HG03196 (cell line): ENCODE data around the gene PCMTD2.

Experiments used
- ATAC-seq: cut with Tn5 transposase; IDR thresholded peaks from one replicate; pipeline ENCODE4 v1.9.1; 2021; ENCODE audit not compliant: unreplicated experiment

The PCMTD2 gene

DNA sequence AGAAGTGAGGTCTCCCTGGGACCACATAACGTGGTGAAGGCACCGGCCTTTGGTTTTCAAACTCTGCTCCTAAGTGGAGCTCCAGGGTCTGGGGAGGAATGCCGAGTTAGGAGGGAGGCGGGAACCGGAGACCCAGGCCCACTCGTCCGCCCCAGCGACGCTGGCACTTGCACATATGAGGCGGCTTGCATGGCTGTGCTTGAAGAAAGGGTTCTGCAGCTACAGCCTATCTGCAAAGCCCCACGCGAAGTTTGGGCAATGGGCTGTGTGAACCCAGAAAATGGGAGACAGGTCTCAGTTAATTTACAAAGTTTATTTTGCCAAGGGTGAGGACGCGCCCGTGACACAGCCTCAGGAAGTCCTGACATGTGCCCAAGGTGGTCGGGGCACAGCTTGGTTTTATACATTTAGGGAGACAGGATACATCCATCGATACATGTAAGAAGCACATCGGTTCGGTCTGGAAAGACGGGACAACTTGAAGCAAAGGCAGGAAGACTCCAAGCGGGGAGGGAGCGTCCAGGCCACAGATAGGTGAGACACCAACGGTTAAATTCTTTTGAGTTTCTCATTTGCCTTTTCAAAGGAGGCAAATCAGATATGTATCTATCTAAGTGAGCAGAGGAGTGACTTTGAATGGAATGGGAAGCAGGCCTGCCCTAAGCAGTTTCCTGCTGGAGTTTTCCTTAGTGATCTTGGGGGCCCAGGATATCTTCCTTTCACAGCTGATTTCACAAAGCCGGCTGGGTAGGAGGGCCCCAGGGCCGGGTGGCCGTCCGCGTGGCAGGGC lies 782 bp upstream of the PCMTD2 start:
- ATAC-seq, result no peak

DNA sequence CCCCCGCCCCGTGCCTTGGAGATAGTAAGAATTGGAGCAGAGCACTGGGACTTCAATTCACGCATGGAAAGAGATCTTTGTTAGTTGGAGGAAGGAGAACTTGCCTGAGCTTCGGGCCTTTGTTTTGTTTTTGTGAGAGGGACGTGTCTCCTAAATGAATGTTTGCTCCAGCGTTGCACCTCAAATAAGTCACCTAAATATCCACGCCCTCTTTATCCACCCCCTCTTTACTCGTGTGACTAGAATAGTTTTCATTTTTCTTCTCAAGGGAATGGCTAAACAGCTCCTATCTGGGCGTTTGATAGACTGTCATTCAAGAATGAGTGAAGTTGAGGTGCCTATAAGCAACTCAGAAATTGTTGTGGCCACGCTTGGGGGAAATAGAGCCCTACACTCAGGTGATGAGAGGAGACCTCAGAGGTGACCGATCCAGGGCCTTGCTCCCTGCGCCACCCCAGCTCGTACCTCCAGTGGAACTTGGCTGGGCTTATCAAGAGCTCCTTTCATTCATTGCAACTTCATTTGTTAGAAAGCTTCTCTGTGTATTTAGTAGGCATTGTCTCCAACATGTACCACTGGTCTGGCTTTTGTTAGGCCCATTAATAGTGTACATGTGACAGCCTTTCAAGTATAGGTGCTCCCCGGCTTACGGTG lies 861 bp downstream of the PCMTD2 start:
- no peak for ATAC-seq

DNA sequence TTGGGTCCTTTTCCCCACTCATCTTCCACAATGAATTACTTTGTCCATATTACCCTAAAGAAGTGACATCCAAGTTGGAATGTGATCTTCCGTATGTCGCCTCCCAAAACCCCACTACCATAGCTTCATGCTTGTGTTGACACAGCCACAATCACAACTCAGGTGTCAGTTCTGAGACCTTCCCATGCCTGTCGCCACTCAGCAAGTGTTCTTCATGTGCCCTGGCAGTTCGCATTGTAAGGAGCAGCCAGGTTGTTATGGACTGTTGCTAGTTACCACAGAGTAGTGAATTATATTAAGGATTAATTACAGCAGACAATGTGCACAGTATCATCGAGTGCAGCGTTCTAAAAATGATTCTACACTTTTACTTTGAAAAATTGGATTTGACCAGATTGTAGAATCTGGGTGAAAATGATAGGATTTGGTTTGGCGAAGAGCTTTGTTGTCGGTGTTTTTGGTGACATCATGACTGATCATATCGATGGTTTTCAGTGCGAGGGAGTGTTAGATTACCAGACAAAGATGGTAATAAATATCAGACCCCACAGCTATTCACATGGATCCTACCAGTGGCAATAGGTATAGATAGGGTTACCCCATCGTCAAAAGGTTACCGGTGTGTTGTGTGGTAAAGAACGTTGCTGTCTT lies 1.7 kb downstream of the PCMTD2 start:
- no peak for ATAC-seq

DNA sequence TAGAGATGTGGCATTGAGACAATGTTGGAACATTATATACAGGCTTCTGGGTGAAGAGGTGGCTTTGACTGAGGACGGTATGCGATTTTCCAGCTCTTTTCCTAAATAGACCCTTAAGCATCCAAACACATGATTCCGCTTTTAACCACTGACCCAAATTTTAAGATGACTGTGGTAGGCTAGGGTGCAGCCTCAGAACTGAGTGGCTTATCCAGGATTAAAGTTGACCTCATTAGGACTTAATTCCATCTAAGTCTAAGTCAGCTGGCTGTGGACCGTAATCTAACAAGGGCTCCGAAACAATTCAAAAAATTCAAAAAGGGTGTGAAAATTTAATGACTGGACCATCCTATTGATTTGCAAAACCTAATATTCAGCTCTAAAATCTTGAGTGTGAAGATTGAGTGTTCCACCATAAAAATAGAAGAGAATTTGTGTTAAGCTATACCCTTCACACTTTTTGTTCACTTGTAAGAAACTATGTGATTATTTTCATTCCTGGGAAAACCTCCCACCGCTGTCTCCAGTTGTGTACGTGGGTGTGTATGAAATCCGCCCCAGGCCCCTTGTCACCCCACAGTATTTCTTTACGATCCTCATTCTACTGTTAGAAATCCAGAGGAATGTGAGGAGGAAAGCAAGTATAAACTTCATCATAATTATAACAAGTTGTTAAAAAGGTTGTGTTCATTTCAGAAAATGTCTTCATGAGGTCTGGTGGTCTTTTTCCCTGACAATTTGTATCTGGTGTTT lies 2.7 kb downstream of the PCMTD2 start:
- no peak for ATAC-seq

DNA sequence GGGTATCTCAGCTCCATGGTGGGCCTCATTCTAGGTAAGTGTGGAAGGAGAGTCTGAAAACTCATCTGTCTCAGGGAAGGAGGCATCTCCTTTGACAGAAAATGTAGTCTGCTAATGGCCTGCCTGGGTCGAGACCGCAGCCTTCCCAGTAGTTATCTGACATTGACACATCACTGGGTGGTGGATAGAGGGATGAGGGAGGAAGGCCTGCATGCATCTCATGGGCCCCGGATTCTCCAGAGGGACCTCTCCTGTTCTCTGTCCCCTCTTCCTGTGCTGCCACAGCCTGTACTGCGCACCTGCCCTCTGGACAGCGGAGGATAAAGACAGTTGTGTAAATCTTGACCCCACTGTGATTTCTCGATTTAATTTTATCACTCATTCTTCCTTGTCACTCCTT lies 4.7 kb downstream of the PCMTD2 start:
- ATAC-seq, result no peak

DNA sequence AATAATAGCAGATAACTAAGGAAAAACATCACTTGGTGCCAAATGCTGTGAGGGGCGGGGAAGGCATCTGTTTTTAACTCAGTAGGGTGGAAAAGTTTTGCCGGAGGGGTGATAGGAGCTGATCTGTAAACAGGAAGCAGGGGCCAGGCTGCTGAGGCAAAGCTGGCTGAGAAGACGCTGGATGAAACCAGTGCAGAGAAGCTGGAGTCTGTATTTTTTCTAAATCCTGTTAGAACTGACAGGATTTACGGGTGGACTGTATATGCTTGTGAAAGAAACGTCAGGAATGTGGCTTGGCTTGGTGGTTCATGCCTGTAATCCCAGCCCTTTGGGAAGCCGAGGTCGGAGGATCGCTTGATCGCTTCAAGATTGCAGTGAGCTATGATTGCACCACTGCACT lies 5.6 kb downstream of the PCMTD2 start:
- ATAC-seq, result no peak

DNA sequence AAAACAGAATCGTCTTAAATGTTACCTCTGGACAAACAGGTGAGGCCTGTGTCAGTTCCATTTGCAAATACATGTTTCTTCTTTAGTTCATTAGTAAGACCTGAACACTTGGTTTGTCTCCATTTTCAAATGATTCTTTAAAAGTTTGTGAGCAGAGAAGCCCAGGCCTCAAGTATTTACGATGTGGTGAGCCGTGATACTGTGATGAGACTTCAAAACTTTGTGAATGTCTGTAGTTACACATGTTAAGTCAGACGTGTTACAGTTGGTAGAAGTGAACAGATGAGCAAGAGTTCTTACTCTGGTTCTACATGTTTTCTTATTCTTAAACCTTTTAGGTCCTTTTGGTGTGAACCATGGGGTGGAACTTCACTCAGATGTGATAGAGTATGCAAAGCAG lies 8.5 kb downstream of the PCMTD2 start:
- no peak for ATAC-seq

DNA sequence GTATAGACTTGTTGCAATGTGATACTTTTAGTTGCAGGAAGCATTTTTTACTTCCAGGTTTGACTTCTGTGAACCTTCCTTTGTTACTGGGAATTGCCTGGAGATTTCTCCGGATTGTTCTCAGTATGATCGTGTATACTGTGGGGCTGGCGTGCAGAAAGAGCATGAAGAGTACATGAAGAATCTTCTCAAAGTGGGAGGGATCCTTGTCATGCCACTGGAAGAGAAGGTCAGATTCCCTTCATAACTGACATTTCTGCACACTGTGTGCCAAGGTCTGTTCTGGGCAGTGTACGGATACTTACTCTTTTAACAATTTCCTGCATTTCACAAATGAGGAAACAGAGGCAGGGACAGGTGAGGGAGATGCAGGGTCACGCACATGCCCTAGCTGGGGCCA lies 9.7 kb downstream of the PCMTD2 start:
- ATAC-seq, result no peak

DNA sequence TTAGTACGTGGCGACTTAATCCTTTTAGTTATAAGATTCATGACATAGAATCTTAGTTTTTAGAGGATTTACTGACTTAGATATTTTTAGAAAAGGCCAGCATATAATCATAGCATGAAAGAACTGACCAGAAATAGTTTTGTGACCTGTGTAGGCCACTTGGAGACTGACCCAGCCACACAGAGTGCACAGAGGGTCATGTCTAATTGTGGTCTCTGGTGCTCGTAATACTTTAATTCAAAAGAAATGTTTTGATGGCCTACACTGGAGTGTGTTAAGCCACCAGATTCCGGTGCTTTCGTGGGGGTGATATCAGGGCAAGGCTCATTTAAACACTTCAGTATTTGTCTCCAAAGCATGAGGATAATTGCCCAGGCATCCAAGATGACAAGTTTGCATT lies 11.4 kb downstream of the PCMTD2 start:
- ATAC-seq, result no peak

DNA sequence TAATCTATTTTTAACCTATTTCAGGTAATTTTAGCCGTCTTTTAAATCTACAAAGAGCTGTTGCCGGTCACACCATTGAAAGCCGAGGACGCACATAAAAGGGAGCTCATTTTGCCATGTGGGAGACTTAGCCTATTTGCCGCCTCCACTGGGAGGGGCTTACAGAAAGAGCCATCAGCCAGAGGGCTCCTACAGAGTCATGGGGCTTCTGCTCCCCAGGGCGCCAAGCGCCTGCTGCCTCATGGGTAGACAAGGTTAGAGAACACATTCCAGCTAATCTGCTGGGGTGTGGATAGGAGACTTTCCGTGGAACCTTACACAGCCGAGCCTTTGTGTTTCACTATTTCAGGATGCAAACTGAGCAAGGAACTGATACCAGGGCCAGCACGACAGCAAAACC lies 12.6 kb downstream of the PCMTD2 start:
- ATAC-seq, result no peak

DNA sequence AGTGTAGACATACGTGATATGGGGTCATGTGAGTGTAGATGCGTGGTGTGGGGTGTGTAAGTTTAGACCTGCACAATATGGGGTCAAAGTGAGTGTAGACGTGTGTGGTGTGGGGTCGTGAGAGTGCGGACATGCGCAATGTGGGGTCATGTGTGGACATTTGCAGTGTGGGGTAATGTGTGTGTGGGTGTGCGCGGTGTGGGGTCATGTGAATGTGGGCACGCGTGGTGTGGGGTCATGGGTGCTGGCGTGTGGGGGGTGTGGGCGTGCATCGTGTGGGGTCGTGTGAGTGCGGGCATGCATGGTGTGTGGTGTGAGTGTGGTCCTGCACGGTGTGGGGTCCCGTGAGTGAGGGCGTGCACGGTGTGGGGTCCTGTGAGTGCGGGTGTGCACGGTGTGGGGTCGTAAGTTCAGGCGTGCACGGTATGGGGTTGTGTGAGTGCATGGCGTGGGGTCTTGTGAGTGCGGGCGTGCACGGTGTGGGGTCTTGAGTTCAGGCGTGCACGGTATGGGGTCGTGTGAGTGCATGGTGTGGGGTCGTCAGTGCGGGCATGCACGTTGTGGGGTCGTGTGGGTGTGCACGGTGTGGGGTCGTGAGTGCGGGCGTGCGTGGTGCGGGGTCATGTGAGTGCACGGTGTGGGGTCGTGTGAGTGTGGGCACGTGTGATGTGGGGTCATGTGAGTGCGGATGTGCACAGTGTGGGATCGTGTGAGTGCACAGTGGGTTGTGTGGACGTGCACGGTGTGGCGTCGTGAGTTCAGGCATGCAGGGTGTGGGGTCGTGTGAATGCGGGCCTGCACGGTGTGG lies 14.3 kb downstream of the PCMTD2 start:
- ATAC-seq, result no peak

DNA sequence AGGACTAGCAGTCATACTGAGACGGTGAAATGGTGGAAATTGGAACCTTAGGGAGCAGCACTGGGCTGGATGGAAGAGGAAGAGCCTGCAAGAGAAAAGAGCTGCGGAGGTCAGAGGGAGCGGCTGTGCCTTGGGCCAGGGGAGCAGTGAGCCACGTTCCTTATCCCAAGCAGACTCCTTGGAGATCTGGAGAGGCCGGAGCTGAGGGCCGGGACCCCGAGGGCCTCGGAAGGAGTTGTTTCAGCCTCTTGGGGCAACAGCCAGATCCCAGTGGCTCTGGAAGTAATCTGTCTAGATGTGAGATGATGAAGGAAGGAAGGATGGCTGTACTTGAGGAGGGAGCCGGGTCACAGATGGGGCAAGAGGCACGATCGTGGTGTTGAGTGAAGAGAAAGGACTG lies 16.1 kb downstream of the PCMTD2 start:
- ATAC-seq, result no peak

DNA sequence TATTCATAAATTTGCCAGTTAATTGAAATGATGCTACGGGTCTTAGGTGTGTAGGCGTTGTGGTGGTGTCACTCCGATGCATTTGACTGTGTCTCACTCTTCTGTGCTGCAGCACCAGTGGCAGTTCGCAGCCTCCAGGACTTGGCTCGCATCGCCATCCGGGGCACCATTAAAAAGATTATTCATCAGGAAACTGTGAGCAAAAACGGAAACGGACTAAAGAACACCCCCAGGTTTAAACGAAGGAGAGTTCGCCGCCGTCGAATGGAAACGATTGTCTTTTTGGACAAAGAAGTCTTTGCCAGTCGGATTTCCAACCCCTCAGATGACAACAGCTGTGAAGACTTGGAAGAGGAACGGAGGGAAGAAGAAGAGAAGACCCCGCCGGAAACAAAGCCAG lies 17.6 kb downstream of the PCMTD2 start:
- ATAC-seq, result no peak

DNA sequence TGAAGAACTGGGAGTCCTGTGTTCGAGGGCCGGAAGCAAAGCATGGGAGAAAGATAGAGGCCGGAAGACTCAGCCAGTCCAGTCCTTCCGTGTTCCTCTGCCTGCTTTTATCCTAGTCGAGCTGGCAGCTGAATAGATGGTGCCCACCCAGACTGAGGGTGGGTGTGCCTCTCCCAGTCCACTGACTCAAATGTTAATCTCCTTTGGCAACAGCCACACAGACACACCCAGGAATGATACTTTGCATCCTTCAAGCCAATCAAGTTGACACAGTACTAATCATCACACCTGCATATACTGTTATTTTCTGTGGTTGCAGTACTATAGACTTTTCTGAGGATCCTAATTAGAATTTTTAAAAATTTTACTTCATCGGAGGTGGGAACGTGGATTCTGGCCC lies 21.3 kb downstream of the PCMTD2 start:
- no peak for ATAC-seq

DNA sequence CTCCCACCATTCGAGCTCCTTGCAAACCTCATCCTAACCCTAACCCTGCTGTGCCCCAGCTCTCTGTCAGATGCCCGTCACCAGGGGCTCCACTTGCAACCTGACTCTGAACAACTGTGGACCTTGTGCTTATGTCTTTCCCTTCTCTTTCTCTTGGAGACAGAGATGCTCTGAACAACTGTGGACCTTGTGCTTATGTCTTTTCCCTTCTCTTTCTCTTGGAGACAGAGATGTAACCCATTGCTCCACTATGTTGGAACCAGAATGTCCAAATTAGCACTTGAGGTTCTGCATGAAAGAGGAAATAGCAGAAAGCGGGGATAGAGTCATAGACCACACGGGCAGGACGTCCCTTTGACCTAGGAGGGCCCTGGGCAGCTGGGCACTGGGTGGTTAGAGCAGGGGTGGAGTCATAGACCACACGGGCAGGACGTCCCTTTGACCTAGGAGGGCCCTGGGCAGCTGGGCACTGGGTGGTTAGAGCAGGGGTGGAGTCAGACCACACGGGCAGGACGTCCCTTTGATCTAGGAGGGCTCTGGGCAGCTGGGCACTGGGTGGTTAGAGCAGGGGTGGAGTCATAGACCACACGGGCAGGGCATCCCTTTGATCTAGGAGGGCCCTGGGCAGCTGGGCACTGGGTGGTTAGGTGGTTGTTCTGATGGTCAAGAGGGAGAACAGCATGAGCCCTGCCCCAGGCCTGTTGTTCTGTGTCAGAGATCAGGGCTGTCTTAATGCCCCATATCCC lies 22.2 kb downstream of the PCMTD2 start:
- ATAC-seq, result no peak

DNA sequence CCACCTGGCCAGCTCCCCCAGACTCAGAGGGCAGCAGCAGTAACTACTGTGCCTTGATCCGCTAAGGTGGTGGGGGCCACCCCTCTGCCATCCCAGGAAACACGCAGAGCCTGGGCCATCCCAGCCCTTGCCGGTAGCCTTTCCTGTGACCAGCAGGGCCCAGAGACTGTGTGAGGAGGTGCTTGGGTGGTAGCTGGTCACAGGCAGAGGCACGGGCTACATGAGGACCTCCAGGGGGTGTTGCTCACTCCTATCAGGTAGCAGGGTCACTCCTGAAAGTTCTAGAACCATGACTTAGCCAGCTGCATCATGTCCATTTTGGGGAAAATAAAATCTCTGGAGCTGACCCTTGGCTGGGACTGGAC lies 22.8 kb downstream of the PCMTD2 start:
- ATAC-seq, result no peak

DNA sequence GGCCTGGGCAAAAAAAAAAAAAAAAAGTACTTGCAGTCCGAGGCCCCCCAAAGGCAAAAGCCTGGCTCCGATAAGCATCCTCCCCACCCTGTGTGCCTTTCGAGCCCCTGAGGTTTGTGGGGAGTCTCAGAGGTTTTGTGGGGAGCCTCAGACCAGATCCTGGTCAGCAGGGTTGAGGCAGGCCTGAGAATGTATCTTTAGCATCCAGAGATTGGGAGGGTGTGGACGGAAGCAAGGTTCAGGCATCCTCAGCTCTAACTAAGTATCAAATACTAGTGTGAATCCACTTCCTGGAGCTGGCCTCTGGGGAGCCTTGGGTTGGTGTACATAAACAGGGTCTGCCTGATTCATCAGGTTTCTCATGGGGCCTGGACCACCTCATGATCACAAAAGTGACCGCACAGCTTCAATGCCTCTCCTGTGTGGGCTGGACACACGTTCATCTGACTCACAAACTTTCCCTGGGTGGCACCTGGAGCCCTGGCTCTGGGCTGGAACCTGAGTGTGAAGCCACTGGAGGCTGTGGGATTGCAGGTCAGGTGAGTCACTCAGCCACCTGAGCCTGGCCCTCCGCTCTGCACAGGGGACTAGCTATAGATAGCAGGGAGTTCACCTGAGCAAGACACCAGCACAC lies 24.4 kb downstream of the PCMTD2 start:
- no peak for ATAC-seq

DNA sequence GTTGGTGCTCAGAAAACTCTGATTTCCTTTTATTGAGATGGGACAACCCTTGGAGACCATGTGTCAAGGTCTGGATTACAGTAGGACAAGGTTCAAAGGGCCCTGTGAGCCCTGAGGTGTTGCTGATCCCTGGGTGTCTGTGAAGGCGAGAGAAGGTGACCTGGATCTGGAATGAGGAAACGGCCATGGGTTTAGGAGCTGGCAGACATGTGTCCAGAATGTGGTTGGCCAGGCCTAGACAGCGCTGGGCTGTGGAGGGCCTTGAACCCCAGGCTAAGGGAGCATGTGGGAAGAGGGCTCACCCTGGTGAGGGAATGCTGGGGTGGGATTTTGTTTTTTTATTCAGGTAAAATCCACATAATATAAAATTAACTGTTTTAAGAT lies 24.9 kb downstream of the PCMTD2 start:
- no peak for ATAC-seq

DNA sequence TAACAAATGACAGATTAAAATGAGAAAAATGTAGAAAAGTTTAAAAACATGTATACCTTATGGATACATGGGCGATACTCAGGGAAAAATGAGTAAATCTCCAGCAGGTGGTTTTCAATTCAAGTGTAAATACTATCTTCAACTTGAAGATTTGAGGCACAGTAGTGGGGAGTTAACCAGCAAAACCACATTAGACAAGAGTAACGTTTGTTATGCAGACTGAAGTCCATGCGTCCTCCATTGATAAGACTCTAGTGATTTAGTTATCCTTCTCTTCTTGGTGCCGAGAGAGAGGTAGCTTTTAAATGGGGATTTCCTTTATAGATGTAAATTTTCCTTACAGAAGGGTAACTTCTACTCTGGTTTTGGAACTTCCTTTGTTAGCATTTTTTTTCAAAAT lies 28.1 kb downstream of the PCMTD2 start:
- no peak for ATAC-seq
